HL-60/S4 treated with retinoic acid at 250 ng/mL for 4 days and 3 days (cell line): ENCODE data around the gene ANKRD6.

Experiments used
- in situ Hi-C: fragments of 300-500 bp; cut with MboI; formaldehyde crosslinking; loops from 2 replicates; pipeline ENCODE4 v1.7.0; 2022; ENCODE audit warnings: low sequenced_read_pairs

Gene ANKRD6

DNA sequence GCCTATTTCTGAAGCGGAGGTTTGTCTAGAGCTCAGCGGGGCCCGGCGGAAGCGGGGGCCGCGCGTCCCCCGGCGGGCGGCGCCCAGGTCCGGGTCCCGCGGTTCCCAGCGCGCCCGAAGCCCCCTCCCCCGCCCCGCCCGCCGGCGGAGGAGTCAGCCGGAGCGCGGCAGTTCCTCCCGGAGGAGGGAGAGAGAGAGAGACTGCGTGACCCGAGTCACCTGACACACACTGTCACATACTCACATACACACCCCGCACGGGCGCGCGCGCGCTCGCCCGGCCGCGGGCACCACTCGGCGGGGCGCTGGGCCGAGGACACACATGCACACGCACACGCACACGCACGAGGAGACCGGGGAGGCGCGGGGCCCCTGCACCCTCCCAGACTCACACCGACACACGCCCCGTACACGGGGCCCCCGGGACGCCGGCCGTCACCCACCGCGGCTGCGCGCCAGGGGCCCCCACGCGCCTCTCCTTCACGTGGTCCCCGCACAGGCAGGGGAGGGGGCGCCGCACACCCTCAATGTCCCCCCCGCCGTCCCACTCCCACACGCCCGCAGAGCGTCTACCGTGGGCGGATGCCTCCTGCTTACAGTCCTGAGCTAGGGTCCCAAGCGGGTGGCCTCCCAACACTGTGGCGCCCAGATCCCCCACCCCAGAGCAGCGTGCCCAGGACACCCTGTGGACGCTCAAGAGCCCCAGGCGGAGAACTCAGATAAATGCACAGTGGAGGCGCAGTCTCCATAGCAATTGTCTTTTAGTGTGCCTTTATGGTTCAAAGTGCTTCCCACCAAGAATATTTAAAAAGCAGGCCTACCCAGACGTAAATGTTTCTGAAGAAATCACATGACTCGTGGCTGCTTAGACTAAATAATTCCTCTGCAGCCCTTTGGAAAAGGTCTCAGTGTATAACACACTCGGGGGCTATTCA lies 20.6 kb upstream of the ANKRD6 start, which contains the start of gene RRAGD:
Gene RRAGD, minus strand, starts transcription at position 203 of the 935 bp plus-strand sequence. CDS start 280 bp downstream, outside the sequence.
- in situ Hi-C loops: no loop called here

DNA sequence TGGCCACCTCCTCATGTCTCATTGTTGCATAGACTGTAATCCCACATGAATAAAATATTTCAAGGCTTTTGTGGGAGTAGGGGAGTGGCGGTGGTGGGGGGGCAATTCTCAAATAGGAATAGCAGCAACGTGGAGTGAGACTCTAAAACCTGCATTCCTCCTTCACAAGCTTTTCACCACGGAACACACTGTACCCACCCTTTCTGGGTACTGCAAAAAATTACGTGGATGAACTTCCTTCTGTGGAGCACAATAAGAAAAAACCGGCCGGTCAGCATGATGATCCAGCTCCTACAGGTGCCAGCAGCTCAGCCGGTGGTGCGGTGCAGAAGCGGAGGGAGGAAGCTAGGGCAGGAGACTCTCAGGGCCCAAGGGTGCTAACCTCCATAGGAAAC lies 19.9 kb upstream of the ANKRD6 start:
- in situ Hi-C loops: no loop called here

DNA sequence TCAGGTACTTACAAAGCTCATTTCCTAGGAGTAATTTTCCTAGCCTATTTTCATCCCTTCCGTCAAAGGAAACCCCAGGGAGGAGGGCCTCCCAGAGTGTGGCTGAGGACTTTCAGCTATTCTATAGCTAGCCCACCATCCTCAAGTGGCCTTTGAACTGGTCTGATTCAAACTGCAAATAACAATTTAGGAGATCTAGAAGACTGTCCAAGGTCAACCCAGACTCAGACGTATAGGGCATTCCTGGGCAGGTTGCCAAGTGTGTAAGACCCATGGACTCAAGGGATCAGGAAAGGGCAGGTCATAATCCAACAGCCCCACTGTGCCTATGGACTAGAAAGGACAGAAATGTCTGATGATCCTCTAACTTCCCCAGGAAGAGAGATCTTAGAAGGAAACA lies 18.7 kb upstream of the ANKRD6 start:
- in situ Hi-C loops: no loop called here

DNA sequence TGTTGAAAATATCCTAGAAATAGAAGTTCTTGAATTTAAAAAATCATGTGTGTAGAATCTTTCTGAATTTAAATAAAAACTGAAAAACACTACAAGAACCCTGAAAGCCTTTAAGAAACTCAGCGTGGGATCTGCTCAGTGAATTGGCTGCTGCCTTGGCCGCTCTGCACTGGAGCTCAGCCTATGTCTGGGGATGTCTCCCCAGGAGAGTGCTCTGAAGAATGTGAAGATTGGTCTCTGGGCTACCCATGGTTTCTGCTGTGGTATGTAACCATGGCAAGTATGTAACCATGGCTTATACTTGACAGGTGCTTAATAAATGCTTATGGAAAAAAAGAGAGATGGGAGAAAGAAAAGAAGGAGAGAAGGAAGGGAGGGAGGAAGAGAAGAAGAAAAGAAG lies 17.8 kb upstream of the ANKRD6 start:
- in situ Hi-C loops: no loop called here

DNA sequence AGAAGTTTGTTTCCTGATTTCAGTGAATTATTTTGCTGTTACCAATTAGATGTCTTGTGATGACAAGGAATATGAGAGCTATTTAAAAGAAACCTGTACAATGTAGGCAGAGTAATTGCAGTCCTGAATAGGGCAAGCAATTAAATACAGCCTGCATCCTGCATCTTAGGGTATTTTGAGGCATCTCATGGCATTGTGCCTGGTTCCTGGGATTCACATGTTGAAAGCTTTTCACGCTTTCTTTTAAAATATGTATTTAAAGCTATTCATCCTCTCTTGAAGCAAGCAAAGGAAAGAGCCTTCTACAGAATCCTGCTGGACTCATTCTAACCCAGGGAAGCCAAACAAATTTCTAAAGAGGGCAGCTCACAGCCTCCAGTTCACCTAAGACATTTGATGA lies 16.2 kb upstream of the ANKRD6 start:
- in situ Hi-C loops: no loop called here

DNA sequence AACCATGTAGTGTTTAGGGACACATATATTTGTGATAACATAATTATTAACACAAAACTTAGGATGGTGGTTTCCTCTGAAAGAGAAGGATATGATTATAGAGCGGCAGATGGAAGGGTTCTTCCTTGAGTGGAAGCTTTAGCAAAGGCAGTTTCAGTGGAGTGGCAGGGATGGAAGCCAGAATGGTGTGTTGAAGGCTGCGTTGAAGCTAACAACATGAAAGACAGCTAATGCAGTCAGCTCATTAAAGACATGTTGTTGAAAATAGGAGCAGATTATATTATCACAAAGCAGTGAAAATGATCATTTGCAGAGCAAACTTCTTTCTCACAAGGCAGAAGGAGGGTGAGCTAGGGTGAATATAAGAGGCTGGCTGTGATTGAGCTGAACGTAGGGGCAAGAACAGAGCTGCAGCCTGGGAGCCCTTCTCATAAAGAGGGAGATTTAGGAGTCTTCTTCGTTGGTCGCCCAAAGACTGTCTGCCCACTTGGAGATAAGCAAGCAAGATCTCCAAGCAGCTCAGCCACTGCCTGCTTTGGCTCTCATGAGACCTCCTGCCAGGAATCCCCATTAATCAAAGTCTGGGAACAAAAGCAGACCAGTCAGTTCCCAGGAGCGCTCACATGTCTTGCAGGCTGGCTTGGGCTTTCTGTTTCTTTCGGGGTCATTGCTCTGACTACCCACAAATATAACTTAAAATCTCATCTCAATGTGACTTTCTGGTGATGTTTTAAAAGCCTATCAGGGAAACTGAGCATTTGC lies 2.6 kb upstream of the ANKRD6 start:
- in situ Hi-C loops: loop anchor here (25.0 kb wide), 2 partner anchors 182 to 1057 kb away; no protein-coding TSS in a partner anchor

DNA sequence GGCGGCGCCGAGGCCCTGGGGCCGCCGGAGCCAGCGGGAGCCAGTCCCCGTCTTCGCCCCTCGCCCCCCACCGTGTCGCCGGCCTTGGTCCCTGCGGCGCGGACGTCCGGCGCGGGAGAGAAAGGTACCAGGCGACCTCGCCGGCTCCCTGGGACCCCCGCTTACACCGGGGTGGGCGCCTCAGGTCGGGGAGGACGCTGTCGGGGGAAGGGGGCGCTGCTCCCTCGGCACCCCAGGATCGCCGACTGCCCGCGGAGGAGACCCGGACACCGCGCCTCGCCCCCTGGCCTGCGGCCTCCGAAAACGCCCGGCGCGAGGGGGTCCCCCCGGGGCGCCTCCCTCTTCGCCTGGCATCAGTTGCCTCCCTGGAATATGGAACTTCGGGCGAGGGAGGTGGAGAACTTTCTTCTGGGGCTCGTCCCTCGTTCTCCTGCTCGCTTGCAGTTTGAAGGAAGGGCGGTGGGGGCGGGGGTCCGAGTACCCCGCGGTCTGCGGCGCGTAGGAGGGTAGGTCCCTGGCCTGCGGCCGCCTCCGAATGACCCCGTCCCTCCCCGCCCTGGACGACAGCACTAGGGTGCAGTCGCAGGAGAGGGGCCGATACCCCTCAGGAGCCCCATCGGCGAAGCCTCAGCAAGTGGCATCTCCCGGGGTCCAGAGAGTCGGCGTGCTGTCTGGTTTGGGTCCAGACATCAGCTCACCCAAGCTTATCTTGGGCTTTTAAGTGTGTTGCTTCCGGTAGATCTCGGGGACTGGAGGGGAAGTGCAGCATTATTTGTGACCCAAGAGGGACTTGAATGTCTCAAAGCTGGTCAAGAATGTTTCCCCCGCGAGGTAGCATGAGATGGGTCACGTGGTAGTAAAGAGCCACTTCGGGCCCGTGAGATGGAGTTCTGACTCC lies 549 bp downstream of the ANKRD6 start:
- in situ Hi-C loops: loop anchor here (25.0 kb wide), 2 partner anchors 179 to 1054 kb away; no protein-coding TSS in a partner anchor

DNA sequence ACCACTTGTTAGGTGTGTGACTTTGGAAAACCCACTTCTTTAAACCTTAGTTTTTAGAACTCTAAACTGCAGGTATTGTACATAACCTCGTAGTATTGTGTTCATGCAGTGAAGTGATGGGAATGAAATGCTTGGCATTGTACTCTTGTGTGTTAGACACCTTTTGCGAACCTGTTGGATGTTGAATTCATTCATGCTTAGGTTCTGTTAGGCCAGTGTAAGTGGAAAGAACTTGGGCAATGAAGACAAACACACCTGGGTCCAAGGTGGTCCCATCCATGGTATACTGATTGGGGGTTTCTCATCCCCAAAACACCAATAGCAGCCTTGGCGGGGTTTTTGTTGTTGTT lies 1.2 kb downstream of the ANKRD6 start:
- in situ Hi-C loops: loop anchor here (25.0 kb wide), 2 partner anchors 178 to 1053 kb away; no protein-coding TSS in a partner anchor

DNA sequence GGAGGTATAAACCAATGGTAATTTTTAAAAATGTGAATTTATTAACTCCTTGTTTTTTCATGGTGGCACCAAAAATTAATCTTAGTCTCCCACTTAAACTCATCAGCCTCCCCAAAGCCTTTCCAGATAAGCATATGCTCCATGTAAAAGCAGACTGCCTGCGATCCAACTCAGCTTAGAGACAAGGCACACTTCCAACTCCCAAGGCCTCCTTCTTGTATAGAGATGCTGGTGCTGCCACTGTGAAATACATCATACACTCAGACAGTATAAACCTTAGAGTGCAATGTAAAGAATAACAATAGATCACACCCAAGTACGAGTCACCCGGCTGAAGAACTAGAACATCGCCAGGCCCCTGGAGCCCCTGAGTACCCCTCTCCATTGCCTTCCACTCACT lies 2.0 kb downstream of the ANKRD6 start:
- in situ Hi-C loops: loop anchor here (25.0 kb wide), 2 partner anchors 177 to 1052 kb away; no protein-coding TSS in a partner anchor

DNA sequence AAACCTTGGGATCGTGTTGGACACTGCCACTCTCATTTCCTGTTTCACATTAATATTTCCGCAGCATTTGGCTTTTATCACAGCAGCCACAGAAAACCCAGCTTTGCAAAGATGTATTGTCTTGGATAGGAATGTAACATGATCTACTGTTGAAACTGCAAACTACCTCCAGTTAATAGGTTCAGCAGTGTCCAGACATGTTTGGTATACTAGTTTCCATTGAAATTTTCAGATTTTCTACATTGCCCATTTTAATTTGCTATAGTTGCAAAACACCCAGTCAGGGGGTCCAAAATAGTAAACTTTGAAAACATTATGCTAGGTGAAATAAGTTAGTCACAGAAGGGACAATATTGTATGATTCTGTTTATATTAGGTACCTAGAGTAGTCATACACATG lies 3.3 kb downstream of the ANKRD6 start:
- in situ Hi-C loops: loop anchor here (25.0 kb wide), 2 partner anchors 176 to 1051 kb away; no protein-coding TSS in a partner anchor

DNA sequence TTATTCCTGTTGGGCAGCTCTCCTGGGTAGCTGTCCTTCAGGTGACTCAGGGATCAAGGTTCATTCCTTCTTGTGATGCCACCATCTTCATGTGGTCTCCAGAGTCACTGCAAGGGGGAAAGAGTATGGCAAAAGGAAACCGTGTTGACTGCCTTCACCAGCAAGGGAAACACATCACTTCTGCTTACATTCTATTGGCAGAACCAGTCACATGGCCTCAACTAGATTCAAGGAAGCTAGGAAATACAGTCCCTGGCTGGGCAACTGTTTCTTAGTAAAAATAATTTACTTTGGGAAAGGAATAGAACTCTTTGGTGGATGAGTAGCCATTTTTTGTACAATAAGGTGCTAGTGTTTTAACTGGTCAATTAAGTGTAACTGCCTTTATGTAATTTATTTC lies 5.3 kb downstream of the ANKRD6 start:
- in situ Hi-C loops: loop anchor here (25.0 kb wide), 2 partner anchors 174 to 1049 kb away; no protein-coding TSS in a partner anchor

DNA sequence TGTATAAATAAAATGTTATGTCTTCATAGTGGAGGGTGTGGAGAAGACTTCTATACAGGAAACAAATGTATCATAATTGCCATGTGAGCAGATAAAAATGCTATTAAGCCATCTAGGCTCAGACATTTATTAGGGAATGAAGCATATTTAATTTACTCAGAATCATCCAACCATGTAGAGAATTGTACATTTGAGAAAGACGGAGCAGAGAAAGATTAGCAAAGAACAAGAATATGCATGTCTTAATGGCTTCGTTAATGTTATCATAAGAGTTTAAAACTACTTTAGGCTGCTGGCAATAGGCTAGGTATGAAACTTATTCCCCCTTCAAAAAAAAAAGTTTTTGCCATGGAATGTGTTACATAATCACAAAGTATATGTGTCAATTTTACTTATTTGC lies 6.1 kb downstream of the ANKRD6 start:
- in situ Hi-C loops: loop anchor here (25.0 kb wide), 2 partner anchors 173 to 1048 kb away; no protein-coding TSS in a partner anchor

DNA sequence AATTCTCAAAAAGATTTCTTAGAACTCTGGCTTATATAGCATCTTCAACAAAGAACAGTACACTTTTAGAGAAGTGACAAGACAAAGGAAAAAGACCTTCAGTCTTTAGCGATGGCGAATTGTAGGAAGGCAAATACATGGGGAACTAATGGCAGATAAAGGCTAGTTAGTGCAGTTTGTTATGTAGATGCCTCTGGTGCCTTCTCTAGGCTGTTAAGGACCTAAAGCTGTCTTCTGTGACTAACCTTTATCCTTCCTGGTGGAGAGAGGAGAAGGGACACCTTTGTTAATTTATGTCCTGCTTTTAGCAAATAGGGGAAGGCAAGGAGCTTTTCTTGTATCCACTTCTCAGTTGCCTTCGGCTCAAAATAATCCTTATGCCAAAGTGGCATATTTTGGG lies 7.2 kb downstream of the ANKRD6 start:
- in situ Hi-C loops: loop anchor here (25.0 kb wide), 2 partner anchors 172 to 1047 kb away; no protein-coding TSS in a partner anchor

DNA sequence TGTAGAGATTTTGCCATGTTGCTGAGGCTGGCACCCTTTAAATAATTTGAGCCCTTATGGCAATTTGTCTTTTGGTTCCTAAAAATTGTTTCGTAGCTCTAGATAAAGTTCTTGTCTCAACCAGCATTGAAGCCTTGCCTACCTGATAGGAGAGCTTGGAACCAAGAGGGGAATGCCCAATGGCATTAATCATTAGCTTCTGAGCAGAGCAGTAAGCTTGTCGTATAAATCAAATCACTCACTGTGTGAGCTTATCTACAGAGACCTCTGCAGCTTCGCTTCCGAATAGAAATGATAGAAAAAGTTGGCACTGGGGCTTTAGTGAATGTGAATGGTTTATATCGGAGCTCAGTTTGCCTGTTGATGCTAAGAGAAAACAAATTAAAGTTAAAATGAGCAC lies 10.7 kb downstream of the ANKRD6 start:
- in situ Hi-C loops: loop anchor here (25.0 kb wide), 2 partner anchors 169 to 1044 kb away; no protein-coding TSS in a partner anchor

DNA sequence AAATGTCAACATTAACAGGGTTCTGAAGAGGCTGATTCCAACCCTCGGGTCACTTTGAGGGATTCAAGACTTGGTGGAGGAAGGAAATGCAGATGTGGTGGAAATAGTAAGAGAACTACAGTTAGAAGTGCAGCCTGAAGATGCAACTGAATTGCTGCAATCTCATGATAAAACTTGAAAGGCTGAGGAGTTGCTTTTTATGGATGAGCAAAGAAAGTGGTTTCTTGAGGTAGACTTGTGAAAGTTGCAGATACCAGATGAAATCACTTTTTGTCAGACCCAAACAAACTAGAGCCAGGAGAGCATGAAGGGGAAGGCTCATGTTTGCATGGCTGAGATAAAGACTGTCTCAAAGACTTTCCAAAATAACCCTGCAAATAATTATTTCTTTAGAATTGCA lies 16.2 kb downstream of the ANKRD6 start:
- in situ Hi-C loops: loop anchor here (25.0 kb wide), 2 partner anchors 163 to 1038 kb away; no protein-coding TSS in a partner anchor

DNA sequence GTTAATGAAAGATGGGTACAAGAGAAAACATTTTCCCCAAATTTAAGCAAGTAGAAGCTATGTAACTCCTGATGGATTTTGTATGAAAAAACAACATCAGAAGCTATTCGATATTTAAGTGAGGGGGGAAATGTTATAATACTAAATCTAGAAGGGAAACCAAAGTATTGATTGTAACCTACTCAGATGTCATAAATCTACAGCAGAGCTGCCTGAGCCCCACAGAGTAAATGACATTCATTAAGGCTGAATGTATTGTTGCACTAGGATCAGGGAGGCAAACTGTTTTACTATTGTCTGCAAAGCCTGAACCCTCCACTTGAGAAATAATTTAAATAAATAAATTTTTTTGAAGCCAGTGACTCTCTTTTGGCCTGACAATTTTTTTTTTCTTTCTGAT lies 19.3 kb downstream of the ANKRD6 start:
- in situ Hi-C loops: no loop called here

DNA sequence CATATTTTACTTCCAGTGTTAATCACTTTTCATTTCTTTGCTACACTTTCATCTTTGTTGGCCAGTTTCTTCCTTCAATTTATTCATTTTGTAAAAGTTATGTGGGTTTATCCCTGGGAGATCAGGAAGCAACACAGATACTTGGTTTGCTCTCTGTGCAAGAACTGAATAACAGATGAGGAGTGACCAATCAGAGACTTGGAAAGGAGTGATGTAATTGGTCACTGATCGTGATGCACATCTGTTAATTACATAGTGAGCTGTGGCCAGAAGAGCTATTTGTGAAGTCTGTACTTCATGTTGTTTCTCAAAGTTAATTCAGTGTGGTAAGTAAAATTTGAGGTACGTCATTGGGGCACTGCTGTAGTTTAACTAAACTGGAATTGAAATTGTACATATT lies 21.3 kb downstream of the ANKRD6 start:
- in situ Hi-C loops: no loop called here

DNA sequence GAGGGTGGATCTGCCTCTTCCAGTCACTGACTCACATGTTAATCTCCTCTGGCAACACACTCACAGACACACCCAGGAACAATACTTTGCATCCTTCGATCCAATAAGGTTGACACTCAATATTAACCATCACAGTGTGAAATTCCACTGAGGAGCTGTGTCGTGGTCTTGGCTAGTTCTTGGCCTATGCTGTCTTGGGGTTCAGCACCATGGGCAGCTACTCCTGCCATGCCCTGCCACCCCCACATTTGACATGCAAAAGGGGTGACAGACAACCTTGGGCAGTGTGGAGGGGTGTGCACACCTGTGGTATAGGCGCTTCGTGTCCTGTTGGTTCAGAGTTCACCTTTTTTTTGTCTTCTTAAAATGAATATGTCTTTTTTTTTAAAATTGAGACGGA lies 25.8 kb downstream of the ANKRD6 start:
- in situ Hi-C loops: no loop called here

DNA sequence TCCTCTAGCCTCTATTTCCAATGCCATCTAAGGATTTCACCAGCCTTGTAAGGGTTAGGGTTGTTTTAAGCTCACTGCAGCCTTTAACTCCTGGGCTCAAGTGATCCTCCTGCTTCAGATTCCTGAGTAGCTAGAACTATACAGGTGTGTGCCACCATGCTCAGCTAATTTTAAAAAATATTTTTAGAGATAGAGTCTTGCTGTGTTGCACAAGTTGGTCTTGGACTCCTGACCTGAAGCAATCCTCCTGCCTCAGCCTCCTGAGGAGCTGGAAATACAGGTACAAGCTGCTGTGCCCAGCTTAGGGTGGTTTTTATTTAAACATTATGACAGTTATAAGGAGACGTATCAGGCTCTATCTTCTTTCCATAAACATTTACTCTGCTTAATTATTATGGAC lies 26.5 kb downstream of the ANKRD6 start:
- in situ Hi-C loops: no loop called here

DNA sequence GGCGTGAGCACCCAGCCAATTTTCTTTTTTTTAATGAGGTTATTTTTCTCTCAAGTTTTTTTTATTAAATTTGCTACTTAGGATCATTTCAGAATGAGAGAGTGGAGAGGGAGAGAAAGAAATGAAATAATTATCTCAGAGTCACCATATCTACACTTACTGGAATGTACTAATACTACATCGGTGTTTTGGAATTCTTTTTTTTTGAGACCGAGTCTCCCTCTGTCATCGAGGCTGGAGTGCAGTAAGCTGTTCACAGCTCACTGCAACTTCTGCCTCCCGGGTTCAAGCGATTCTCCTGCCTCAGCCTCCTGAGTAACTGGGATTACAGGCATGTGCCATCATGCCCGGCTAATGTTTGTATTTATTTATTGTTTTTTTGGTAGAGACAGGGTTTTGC lies 27.8 kb downstream of the ANKRD6 start:
- in situ Hi-C loops: no loop called here
